Ovary (tissue), 3 donors: ENCODE measurements around the gene INSIG2.

ENCODE experiments used
- CTCF ChIP-seq, 3 donors: fragments of 450-650 bp in 2 of 3; fragments of 200-600 bp in 1 of 3; IDR thresholded peaks; one replicate each; pipeline versions ENCODE4 v1.5.1 to v1.8.0; 2016 to 2022; ENCODE audit warnings: antibody characterized with exemption in 3 of 3, mild to moderate bottlenecking in 1 of 3
- EP300 ChIP-seq: sonication (generic); formaldehyde crosslinking; IDR thresholded peaks from one replicate; pipeline ENCODE4 v1.6.1; 2017; ENCODE audit warnings: antibody characterized with exemption
- POLR2A ChIP-seq: fragments of 450-650 bp; IDR thresholded peaks from one replicate; pipeline ENCODE4 v1.6.1; 2017; ENCODE audit warnings: antibody characterized with exemption, mild to moderate bottlenecking, moderate library complexity
- donor health status: DM: no; HTN: no; CAD: no.

GRCh38 chr2:118054213-118055008 is 33.9 kb upstream of the INSIG2 start:
- TF ChIP-seq CTCF (IDR thresholded peaks at IDR 0.05) = no peak
- no peak for TF ChIP-seq POLR2A
- TF ChIP-seq EP300 = no peak
